GM23248 (cell line): ENCODE data around the gene BCAP29. TPM values are rescaled to one million over a fixed set of nuclear protein-coding genes. Genes with fewer than 3 reads are reported as not detected.

Source experiments
- DNase-seq: peaks from one replicate; pipeline ENCODE4 v3.0.0-alpha.2; 2015
- H2AFZ ChIP-seq: fragments of 200-600 bp; sonication (generic); 2 replicates; pipeline ENCODE4 v1.6.1; 2016; ENCODE audit warnings: antibody characterized with exemption
- H3F3A ChIP-seq: fragments of 200-600 bp; sonication (generic); 2 replicates; pipeline ENCODE4 v1.6.1; 2016; ENCODE audit warnings: mild to moderate bottlenecking, antibody characterized with exemption, mixed run types; ENCODE audit not compliant: insufficient read depth
- H3K27ac ChIP-seq: fragments of 200-600 bp; sonication (generic); 2 replicates; pipeline ENCODE4 v1.5.1; 2016; ENCODE audit warnings: mild to moderate bottlenecking
- H3K27me3 ChIP-seq: fragments of 200-600 bp; sonication (generic); replicated peaks from 2 replicates; pipeline ENCODE4 v1.6.1; 2016; ENCODE audit warnings: mild to moderate bottlenecking; ENCODE audit not compliant: insufficient read depth
- H3K36me3 ChIP-seq: fragments of 200-600 bp; sonication (generic); 2 replicates; pipeline ENCODE4 v1.6.1; 2016; ENCODE audit warnings: low read depth, mild to moderate bottlenecking
- H3K4me1 ChIP-seq: fragments of 200-600 bp; sonication (generic); 2 replicates; pipeline ENCODE4 v1.6.1; 2016; ENCODE audit warnings: mild to moderate bottlenecking; ENCODE audit not compliant: insufficient read depth
- H3K4me2 ChIP-seq: fragments of 200-600 bp; sonication (generic); one replicate; pipeline ENCODE4 v1.6.1; 2016; ENCODE audit warnings: mild to moderate bottlenecking; ENCODE audit not compliant: unreplicated experiment
- H3K4me3 ChIP-seq: fragments of 200-600 bp; sonication (generic); 2 replicates; pipeline ENCODE4 v1.5.1; 2016; ENCODE audit warnings: mild to moderate bottlenecking
- H3K79me2 ChIP-seq: fragments of 200-600 bp; sonication (generic); 2 replicates; pipeline ENCODE4 v1.6.1; 2016; ENCODE audit warnings: mild to moderate bottlenecking; ENCODE audit not compliant: insufficient read depth
- H3K9ac ChIP-seq: fragments of 200-600 bp; sonication (generic); 2 replicates; pipeline ENCODE4 v1.6.1; 2016; ENCODE audit warnings: mild to moderate bottlenecking
- H3K9me2 ChIP-seq: fragments of 200-600 bp; sonication (generic); 2 replicates; pipeline ENCODE4 v1.6.1; 2016; ENCODE audit warnings: mixed run types, mild to moderate bottlenecking, moderate library complexity; ENCODE audit not compliant: insufficient read depth
- H3K9me3 ChIP-seq: fragments of 200-600 bp; sonication (generic); one replicate; pipeline ENCODE4 v1.6.1; 2017; ENCODE audit warnings: low read depth
- H4K20me1 ChIP-seq: fragments of 200-600 bp; sonication (generic); 2 replicates; pipeline ENCODE4 v1.6.0; 2016; ENCODE audit not compliant: insufficient read depth
- EZH2 ChIP-seq: fragments of 200-600 bp; sonication (generic); IDR thresholded peaks from 2 replicates; pipeline ENCODE4 v1.6.1; 2018; ENCODE audit warnings: antibody characterized with exemption, mild to moderate bottlenecking; ENCODE audit not compliant: insufficient read depth, poor library complexity, severe bottlenecking
- EZH2phosphoT487 ChIP-seq: fragments of 200-600 bp; sonication (generic); IDR thresholded peaks from 2 replicates; pipeline ENCODE4 v1.6.1; 2018; ENCODE audit warnings: antibody characterized with exemption, moderate library complexity, mild to moderate bottlenecking, low read depth; ENCODE audit not compliant: insufficient read depth
- WGBS, 2 experiments: methylation state at CpG; one replicate each; pipeline ENCODE4 v1.1.6; 2015 to 2017; ENCODE audit warnings: low lambda C conversion rate in 2 of 2, low coverage in 1 of 2; ENCODE audit errors: missing lambda C conversion rate in 2 of 2; 5-methylcytosine and 5-hydroxymethylcytosine counted together
- in situ Hi-C: fragments of 300-500 bp; cut with MboI; formaldehyde crosslinking; loops from 2 replicates; pipeline ENCODE4 v1.15.0; 2020
- polyA plus RNA-seq: library from polyadenylated mRNA; unstranded; fragments of >200 nt; fragmentation: Nextera tagmentation; extraction: Ambion mirVana; gene quantifications from 2 replicates; pipeline ENCODE4 v1.2.1, GENCODE V29; 2016
- total RNA-seq: library from RNA; depleted of rRNA; stranded (reverse); fragments of >200 nt; shearing (Covaris generic); gene quantifications from 2 replicates; pipeline ENCODE4 v1.2.3, GENCODE V29; 2014

The BCAP29 gene
- total and polyA plus RNA-seq, 2 experiments from 2014 or later: 106 to 138 TPM

- 0 out of 2 replicates have a peak overlapping the region, but pooled peaks have one; percentile 13 for H3K27ac ChIP-seq
- WGBS, 2 experiments: 93 to 95% methylated on average over 1 of the region's 1 CpG
- peak overlapping the region; percentile 40; the same call in 1 of the 2 replicates for H3K4me3 ChIP-seq
- peak overlapping the region; percentile 49 for H3K4me2 ChIP-seq
- H3K9me2 ChIP-seq: no peaks in the 10 kb centered on the region
- no peaks in the 10 kb centered on the region for H3K27me3 ChIP-seq
- H3K4me1 ChIP-seq: peaks cover 25% of the 10 kb centered on the region
- in situ Hi-C loops: no loop called here
- H4K20me1 ChIP-seq: no peaks in the 10 kb centered on the region
- peaks cover 15% of the 10 kb centered on the region for H3F3A ChIP-seq
- DNase-seq: no peak
- no peaks in the 10 kb centered on the region for H3K36me3 ChIP-seq
- H2AFZ ChIP-seq: peak overlapping the region; percentile 31
- no peaks in the 10 kb centered on the region for H3K79me2 ChIP-seq
- no peak for TF ChIP-seq EZH2
- no peak for TF ChIP-seq EZH2phosphoT487
- no peaks in the 10 kb centered on the region for H3K9me3 ChIP-seq
- no peak overlapping the region for H3K9ac ChIP-seq
These were observed 63.9 kb downstream of the BCAP29 start for GRCh38 chr7:107643938-107644308.

- H3F3A ChIP-seq: peaks cover 15% of the 10 kb centered on the region
- H3K9me3 ChIP-seq: no peaks in the 10 kb centered on the region
- H3K4me2 ChIP-seq: peak overlapping the region; percentile 49
- H4K20me1 ChIP-seq: no peaks in the 10 kb centered on the region
- peak overlapping the region; percentile 13; the same call in 1 of the 2 replicates for H3K27ac ChIP-seq
- in situ Hi-C loops: no loop called here
- WGBS, 2 experiments: 13 to 15% methylated on average over 9 of the region's 9 CpGs
- H3K4me1 ChIP-seq: peaks cover 25% of the 10 kb centered on the region
- no peaks in the 10 kb centered on the region for H3K79me2 ChIP-seq
- no peaks in the 10 kb centered on the region for H3K9me2 ChIP-seq
- H3K9ac ChIP-seq: no peak overlapping the region
- TF ChIP-seq EZH2phosphoT487: no peak
- peak; percentile 53 for DNase-seq
- peak overlapping the region; percentile 31 for H2AFZ ChIP-seq
- no peaks in the 10 kb centered on the region for H3K36me3 ChIP-seq
- peak overlapping the region; percentile 40 for H3K4me3 ChIP-seq
- no peaks in the 10 kb centered on the region for H3K27me3 ChIP-seq
These were observed 64.4 kb downstream of the BCAP29 start for GRCh38 chr7:107644309-107644974.

GRCh38 chr7:107652642-107653041 lies 72.6 kb downstream of the BCAP29 start:
- DNase-seq: no peak
- no peaks in the 10 kb centered on the region for H3K79me2 ChIP-seq
- no peak overlapping the region for H3K4me3 ChIP-seq
- H3K36me3 ChIP-seq: no peaks in the 10 kb centered on the region
- no peaks in the 10 kb centered on the region for H3K27me3 ChIP-seq
- 90% methylated on average over 5 of the region's 5 CpGs for WGBS, 2 experiments
- H3K4me1 ChIP-seq: no peaks in the 10 kb centered on the region
- no peak overlapping the region for H2AFZ ChIP-seq
- H3K9ac ChIP-seq: no peak overlapping the region
- H3F3A ChIP-seq: no peaks in the 10 kb centered on the region
- no peak for TF ChIP-seq EZH2
- no peak for TF ChIP-seq EZH2phosphoT487
- no peak overlapping the region for H3K4me2 ChIP-seq
- H3K9me3 ChIP-seq: no peaks in the 10 kb centered on the region
- H3K27ac ChIP-seq: no peak overlapping the region
- in situ Hi-C loops: no loop called here
- H4K20me1 ChIP-seq: no peaks in the 10 kb centered on the region
- H3K9me2 ChIP-seq: no peaks in the 10 kb centered on the region

GRCh38 chr7:107658467-107658866 lies 78.4 kb downstream of the BCAP29 start:
- H2AFZ ChIP-seq: no peak overlapping the region
- no peaks in the 10 kb centered on the region for H3K9me3 ChIP-seq
- H4K20me1 ChIP-seq: no peaks in the 10 kb centered on the region
- in situ Hi-C loops: no loop called here
- H3K36me3 ChIP-seq: no peaks in the 10 kb centered on the region
- H3K79me2 ChIP-seq: no peaks in the 10 kb centered on the region
- no peak overlapping the region for H3K4me3 ChIP-seq
- peaks cover 30% of the 10 kb centered on the region for H3K27me3 ChIP-seq
- H3K4me1 ChIP-seq: peaks cover 18% of the 10 kb centered on the region
- no peak overlapping the region for H3K4me2 ChIP-seq
- no peak overlapping the region for H3K27ac ChIP-seq
- H3K9me2 ChIP-seq: no peaks in the 10 kb centered on the region
- no peak overlapping the region for H3K9ac ChIP-seq
- no peak for TF ChIP-seq EZH2
- no peak for TF ChIP-seq EZH2phosphoT487
- no peak for DNase-seq
- H3F3A ChIP-seq: peaks cover 16% of the 10 kb centered on the region
